HG03139 (cell line): ENCODE data around the gene EML1.
A peak's percentile ranks its signal among the peaks of the same experiment; 100 is the strongest.

ENCODE experiments used
- ATAC-seq: cut with Tn5 transposase; IDR thresholded peaks from one replicate; pipeline ENCODE4 v1.9.1; 2021; ENCODE audit not compliant: unreplicated experiment

The EML1 gene

GRCh38 chr14:99952453-99952852, 159.2 kb downstream of the EML1 start:
- ATAC-seq: no peak

GRCh38 chr14:99955826-99956455, 162.7 kb downstream of the EML1 start:
- no peak for ATAC-seq

GRCh38 chr14:99958380-99958779, 165.2 kb downstream of the EML1 start:
- ATAC-seq: no peak

GRCh38 chr14:99961826-99962518, 168.8 kb downstream of the EML1 start:
- no peak for ATAC-seq

- ATAC-seq: no peak
Measured at GRCh38 chr14:99964979-99965378, 171.8 kb downstream of the EML1 start.

- no peak for ATAC-seq
Measured at GRCh38 chr14:99966037-99966835, 173.0 kb downstream of the EML1 start.

- no peak for ATAC-seq
Measured at GRCh38 chr14:99966912-99967311, 173.7 kb downstream of the EML1 start.

- ATAC-seq: no peak
Measured at GRCh38 chr14:99968191-99968920, 175.1 kb downstream of the EML1 start.

- ATAC-seq: no peak
Measured at GRCh38 chr14:99968941-99969340, 175.7 kb downstream of the EML1 start.

- no peak for ATAC-seq
Measured at GRCh38 chr14:99969673-99970322, 176.6 kb downstream of the EML1 start.

GRCh38 chr14:99971087-99971940, 178.1 kb downstream of the EML1 start:
- peak; percentile 52 for ATAC-seq

- no peak for ATAC-seq
Measured at GRCh38 chr14:99971941-99972747, 178.9 kb downstream of the EML1 start.

- ATAC-seq: no peak
Measured at GRCh38 chr14:99972748-99973466, 179.7 kb downstream of the EML1 start.

GRCh38 chr14:99975190-99975589, 182.0 kb downstream of the EML1 start:
- ATAC-seq: no peak

- ATAC-seq: no peak
Measured at GRCh38 chr14:99976021-99976420, 182.8 kb downstream of the EML1 start.

GRCh38 chr14:99976681-99977080, 183.5 kb downstream of the EML1 start:
- no peak for ATAC-seq

- no peak for ATAC-seq
Measured at GRCh38 chr14:99980299-99980698, 187.1 kb downstream of the EML1 start.

GRCh38 chr14:99981806-99982205, 188.6 kb downstream of the EML1 start:
- no peak for ATAC-seq
